HepG2 (cell line): ENCODE results near the gene THAP2. TPM values are rescaled to one million over a fixed set of nuclear protein-coding genes. Genes with fewer than 3 reads are reported as not detected.

ENCODE experiments used
- ATAC-seq: fragments of 200-7000 bp; cut with Tn5 transposase; 3 replicates; pipeline ENCODE4 v1.9.1; 2020; ENCODE audit warnings: mild to moderate bottlenecking, moderate library complexity
- BruUV-seq: library from RNA; stranded (reverse); fragments of 400-500 nt; replicated peaks from 2 replicates; lab custom pipeline; 2021; lab: Mats Ljungman, UMichigan
- CTCF ChIA-PET: fragments of 300-600 bp; formaldehyde crosslinking; extraction: SDS; loops from one replicate; lab custom pipeline; 2021; ENCODE audit warnings: low total read pairs, inconsistent platforms, low intra/inter-chr PET ratio; lab: Yijun Ruan, JAX
- POLR2A ChIA-PET: fragments of 350-600 bp; sonication (Branson Sonifier 250); formaldehyde crosslinking; loops from one replicate; lab custom pipeline; 2020; ENCODE audit warnings: antibody characterized with exemption, inconsistent platforms; lab: Yijun Ruan, JAX
- DNase-seq: peaks from one replicate; pipeline ENCODE4 v3.0.0-alpha.2; 2015; ENCODE audit warnings: low spot score
- FAIRE-seq: peaks from 3 replicates; lab custom pipeline; 2011; peaks lifted over from hg19 to GRCh38; lab: Jason Lieb, UNC
- H2AFZ ChIP-seq: one replicate; pipeline ENCODE4 v1.6.1; 2011; ENCODE audit warnings: low read length, inconsistent platforms
- H3K27ac ChIP-seq: fragments of 300-600 bp; 3 replicates; pipeline ENCODE4 v1.8.0; 2011; ENCODE audit warnings: mixed run types, mild to moderate bottlenecking, mixed read lengths, low read length, inconsistent platforms; ENCODE audit not compliant: insufficient read depth; ENCODE audit errors: extremely low read length
- H3K27me3 ChIP-seq, 2 experiments: fragments of 200-600 bp in 1 of 2; 2 replicates in 1 of 2; 3 replicates in 1 of 2; pipeline versions ENCODE4 v1.6.0 to v1.8.0; 2011; ENCODE audit warnings: low read length in 2 of 2, mild to moderate bottlenecking in 2 of 2, moderate library complexity in 2 of 2, inconsistent platforms in 1 of 2; ENCODE audit not compliant: insufficient read depth in 2 of 2, control insufficient read depth in 1 of 2
- H3K36me3 ChIP-seq, 2 experiments: fragments of 200-600 bp in 1 of 2; replicated peaks in 1 of 2; 2 replicates in 1 of 2; 3 replicates in 1 of 2; pipeline versions ENCODE4 v1.5.1 to v1.8.0; 2011; ENCODE audit warnings: low read length in 2 of 2, inconsistent platforms in 1 of 2; ENCODE audit not compliant: insufficient read depth in 2 of 2, control insufficient read depth in 1 of 2
- H3K4me1 ChIP-seq: 2 replicates; pipeline ENCODE4 v1.5.1; 2012; ENCODE audit warnings: low read length, inconsistent platforms; ENCODE audit not compliant: insufficient read depth
- H3K4me2 ChIP-seq: 2 replicates; pipeline ENCODE4 v1.6.0; 2011; ENCODE audit warnings: low read depth, low read length, inconsistent platforms
- H3K4me3 ChIP-seq, 3 experiments: fragments of 200-600 bp in 1 of 3; sonication (generic), shearing (Covaris generic) in 1 of 3; replicated peaks in 1 of 3; 2 replicates each; pipeline ENCODE4 v1.5.1; 2011 to 2016; ENCODE audit warnings: low read length in 3 of 3, inconsistent platforms in 2 of 3, low read depth in 2 of 3, mild to moderate bottlenecking in 2 of 3, control low read depth in 1 of 3, mixed read lengths in 1 of 3; ENCODE audit not compliant: insufficient read depth in 1 of 3
- H3K79me2 ChIP-seq: one replicate; pipeline ENCODE4 v1.6.1; 2011; ENCODE audit warnings: low read length, inconsistent platforms; ENCODE audit not compliant: insufficient read depth
- H3K9ac ChIP-seq: 2 replicates; pipeline ENCODE4 v1.6.0; 2011; ENCODE audit warnings: mild to moderate bottlenecking, low read depth, low read length, inconsistent platforms; ENCODE audit not compliant: insufficient read depth
- H3K9me3 ChIP-seq: 2 replicates; pipeline ENCODE4 v1.5.1; 2012; ENCODE audit warnings: mild to moderate bottlenecking, low read length
- H4K20me1 ChIP-seq: 2 replicates; pipeline ENCODE4 v1.6.0; 2011; ENCODE audit warnings: inconsistent platforms, mild to moderate bottlenecking, low read length, moderate library complexity; ENCODE audit not compliant: insufficient read depth
- CREBL2 ChIP-seq: sonication (generic); formaldehyde crosslinking; IDR thresholded peaks from 2 replicates; pipeline ENCODE4 v1.8.1; 2023; ENCODE audit warnings: missing genetic modification reagents, mild to moderate bottlenecking, borderline replicate concordance
- GZF1 ChIP-seq: sonication (generic); formaldehyde crosslinking; IDR thresholded peaks from 2 replicates; pipeline ENCODE4 v1.5.1; 2020; ENCODE audit warnings: mild to moderate bottlenecking, missing genetic modification reagents
- NR0B2 ChIP-seq: sonication (generic); formaldehyde crosslinking; IDR thresholded peaks from 2 replicates; pipeline ENCODE4 v1.4.0; 2020; ENCODE audit warnings: mild to moderate bottlenecking, missing genetic modification reagents
- TP53 ChIP-seq: sonication (generic); formaldehyde crosslinking; conservative IDR thresholded peaks from 2 replicates; pipeline ENCODE4 v1.4.0; 2020; ENCODE audit warnings: missing genetic modification reagents
- ZBTB8A ChIP-seq: sonication (generic); formaldehyde crosslinking; IDR thresholded peaks from 2 replicates; pipeline ENCODE4 v1.4.0; 2020; ENCODE audit warnings: mild to moderate bottlenecking, low read depth, missing genetic modification reagents, borderline replicate concordance
- ZNF251 ChIP-seq: sonication (generic); formaldehyde crosslinking; IDR thresholded peaks from 2 replicates; pipeline ENCODE4 v1.9.0; 2021; ENCODE audit warnings: mild to moderate bottlenecking, missing genetic modification reagents
- ZNF460 ChIP-seq: sonication (generic); formaldehyde crosslinking; IDR thresholded peaks from 2 replicates; pipeline ENCODE4 v1.5.1; 2020; ENCODE audit warnings: missing genetic modification reagents, mild to moderate bottlenecking, borderline replicate concordance
- WGBS: methylation state at CpG from one replicate; pipeline ENCODE4 v1.1.6; 2017; ENCODE audit warnings: low lambda C conversion rate; 5-methylcytosine and 5-hydroxymethylcytosine counted together
- in situ Hi-C: cut with HindIII; loops from 2 replicates; pipeline ENCODE4 v1.10.0; 2017; ENCODE audit warnings: low pct_unique_long_range_greater_than_20kb; ENCODE audit not compliant: extremely low pct_ligation_motif_present
- intact Hi-C: fragments of 100-400 bp; cut with micrococcal nuclease; formaldehyde crosslinking; loops from one replicate; pipeline ENCODE4 v1.10.0; 2022; ENCODE audit not compliant: unreplicated experiment
- polyA plus RNA-seq, 8 experiments: library from polyadenylated mRNA; depleted of rRNA in 3 of 8; stranded (reverse) in 7 of 8; unstranded in 1 of 8; fragments of >200 nt; fragmentation: Illumina TruSeq in 4 of 8; extraction: Trizol in 4 of 8; gene quantifications; 2 replicates each; pipeline versions ENCODE4 v1.2.1 to v1.2.3, GENCODE V29; 2011 to 2016; ENCODE audit warnings: low read depth in 4 of 8, missing spikeins in 1 of 8, mixed read lengths in 1 of 8; ENCODE audit not compliant: insufficient read depth in 1 of 8
- total RNA-seq, 5 experiments: library from RNA; depleted of rRNA; stranded (reverse); fragments of >200 nt; fragmentation: Illumina TruSeq; extraction: Trizol; gene quantifications; 2 replicates each; pipeline ENCODE4 v1.2.3, GENCODE V29; 2016; ENCODE audit warnings: low read depth in 1 of 5

Gene THAP2
- total and polyA plus RNA-seq, 2 of the 13 experiments (the other 11 are each of a cell fraction or from before 2014, with no cell fraction given): 5.2 to 6.2 TPM

DNA sequence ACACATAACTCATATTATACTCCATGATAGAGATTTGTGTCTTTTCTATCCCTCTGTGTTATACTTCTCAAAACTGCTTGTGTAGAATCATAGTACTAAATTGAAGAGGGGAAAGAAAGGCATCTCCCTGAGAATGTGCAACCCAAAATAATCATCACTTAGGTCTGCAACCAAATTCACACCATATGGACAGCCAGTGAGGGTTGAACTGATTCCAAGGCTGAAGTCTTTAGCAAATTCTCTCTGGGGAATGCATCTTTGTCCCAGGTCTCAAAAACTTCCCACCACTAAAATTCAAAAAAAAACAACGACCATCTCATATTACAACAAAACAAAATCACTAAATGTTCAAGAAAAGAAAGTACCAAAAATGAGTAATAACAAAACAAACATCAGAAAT is 11.4 kb upstream of the THAP2 start:
- Histone ChIP-seq H2AFZ (no peak overlapping the region), H3K4me1 (peaks cover 26% of the 10 kb centered on the region), H3K79me2 (peaks cover 63% of the 10 kb centered on the region), H3K4me3 (no peak overlapping the region), H3K36me3 (peaks cover 2 to 40% of the 10 kb centered on the region in 2 experiments), H4K20me1 (no peaks in the 10 kb centered on the region; the same call in 1 of the 2 replicates), H3K9ac (no peak overlapping the region), H3K9me3 (peaks cover 12% of the 10 kb centered on the region), H3K4me2 (no peak overlapping the region), H3K27ac (no peak overlapping the region), H3K27me3 (no peaks in the 10 kb centered on the region; a peak in 1 of 5 replicates)
- TF ChIP-seq TP53 (CRISPR knock-in tag): no peak
- no peak for DNase-seq
- no peak for FAIRE-seq
- in situ Hi-C loops: no loop called here
- intact Hi-C loops: no loop called here
- ChIA-PET CTCF (no interaction called here), POLR2A (no interaction called here)
- WGBS: 94% methylated on average over 1 of the region's 1 CpG
- BruUV-seq: TSS peak; percentile 14
- ATAC-seq: no peak

- POLR2A ChIA-PET: interaction anchor here (1.8 kb wide), 1 partner anchor 10 kb away, joined by 6 read pairs; the partner anchor contains the start of genes THAP2 and ZFC3H1
- TF ChIP-seq ZNF251 (CRISPR knock-in tag): no peak
- no peak for TF ChIP-seq ZNF460 (CRISPR knock-in tag)
- TF ChIP-seq ZBTB8A: no peak
- no peak for TF ChIP-seq NR0B2 (CRISPR knock-in tag)
- no peak for TF ChIP-seq GZF1 (CRISPR knock-in tag)
- TF ChIP-seq CREBL2: no peak
- Histone ChIP-seq H3K9me3 (peaks cover 12% of the 10 kb centered on the region), H3K79me2 (peaks cover 63% of the 10 kb centered on the region), H3K9ac (no peak overlapping the region), H3K36me3 (peaks cover 2 to 40% of the 10 kb centered on the region in 2 experiments), H3K4me3 (no peak overlapping the region), H3K4me1 (peaks cover 26% of the 10 kb centered on the region), H4K20me1 (no peaks in the 10 kb centered on the region; the same call in 1 of the 2 replicates), H3K27ac (no peak overlapping the region), H3K4me2 (no peak overlapping the region), H2AFZ (no peak overlapping the region), H3K27me3 (no peaks in the 10 kb centered on the region)
- 99% methylated on average over 2 of the region's 2 CpGs for WGBS
- in situ Hi-C loops (no loop called here), intact Hi-C loops (no loop called here)
- FAIRE-seq (no peak), DNase-seq (no peak), ATAC-seq (no peak)
- no TSS peak for BruUV-seq
- CTCF ChIA-PET: no interaction called here
These were observed 11.0 kb upstream of the THAP2 start for GRCh38 chr12:71653137-71653536.
